NCI-H510A treated with DMSO at 0.1 percent for 48 hours (cell line): ENCODE results near the gene FILIP1L.

Experiments used
- DNase-seq: peaks from one replicate; lab custom pipeline; 2025; lab: John Stamatoyannopoulos, UW

FILIP1L gene

GRCh38 chr3:99921986-99922385 lies 192.3 kb downstream of the FILIP1L start:
- no peak for DNase-seq

GRCh38 chr3:99921377-99921695 lies 193.0 kb downstream of the FILIP1L start:
- no peak for DNase-seq

- peak; percentile 61 for DNase-seq
These were observed 193.6 kb downstream of the FILIP1L start for GRCh38 chr3:99920481-99921376.

GRCh38 chr3:99919694-99920093 lies 194.6 kb downstream of the FILIP1L start:
- DNase-seq, result no peak

- DNase-seq, result no peak
These were observed 195.6 kb downstream of the FILIP1L start for GRCh38 chr3:99918715-99919114.

- no peak for DNase-seq
These were observed 198.3 kb downstream of the FILIP1L start for GRCh38 chr3:99915906-99916432.

GRCh38 chr3:99911433-99911832 lies 202.9 kb downstream of the FILIP1L start:
- no peak for DNase-seq

GRCh38 chr3:99910752-99911290 lies 203.5 kb downstream of the FILIP1L start:
- DNase-seq, result no peak

- DNase-seq, result no peak
These were observed 204.4 kb downstream of the FILIP1L start for GRCh38 chr3:99909714-99910495.

- no peak for DNase-seq
These were observed 206.2 kb downstream of the FILIP1L start for GRCh38 chr3:99907959-99908544.

GRCh38 chr3:99903869-99904268 lies 210.4 kb downstream of the FILIP1L start:
- DNase-seq, result no peak

GRCh38 chr3:99902091-99902490 lies 212.2 kb downstream of the FILIP1L start:
- no peak for DNase-seq

GRCh38 chr3:99901200-99901926 lies 212.9 kb downstream of the FILIP1L start:
- no peak for DNase-seq

- no peak for DNase-seq
These were observed 214.1 kb downstream of the FILIP1L start for GRCh38 chr3:99900248-99900647.

GRCh38 chr3:99899603-99900002 lies 214.7 kb downstream of the FILIP1L start:
- no peak for DNase-seq

- DNase-seq, result no peak
These were observed 217.8 kb downstream of the FILIP1L start for GRCh38 chr3:99896482-99896881.

GRCh38 chr3:99895703-99896441 lies 218.4 kb downstream of the FILIP1L start:
- no peak for DNase-seq

- no peak for DNase-seq
These were observed 219.1 kb downstream of the FILIP1L start for GRCh38 chr3:99895131-99895696.

GRCh38 chr3:99892332-99892731 lies 222.0 kb downstream of the FILIP1L start:
- DNase-seq, result no peak

GRCh38 chr3:99891610-99892285 lies 222.6 kb downstream of the FILIP1L start:
- DNase-seq, result no peak
